ENCODE data around the gene PLD5.
"Not testable (repeated sequence)": the region's sequence is repeated elsewhere in the genome, so short reads cannot be mapped to it uniquely, and the experiment has no call there.

Gene PLD5

GRCh38 chr1:242178924-242179708 lies 345.4 kb downstream of the PLD5 start:
- peak in 10 of 56 donors; percentile 5 to 53 (median 30) for DNase-seq

- no peak for DNase-seq
Measured at GRCh38 chr1:242178436-242178835, 346.1 kb downstream of the PLD5 start.

GRCh38 chr1:242162140-242162539 lies 362.4 kb downstream of the PLD5 start:
- DNase-seq: no peak

GRCh38 chr1:242147096-242147976 lies 377.2 kb downstream of the PLD5 start:
- DNase-seq: no peak

GRCh38 chr1:242146652-242147051 lies 377.8 kb downstream of the PLD5 start:
- DNase-seq: no peak

GRCh38 chr1:242140836-242141235 lies 383.7 kb downstream of the PLD5 start:
- DNase-seq: no peak

- no peak for DNase-seq
Measured at GRCh38 chr1:242139986-242140385, 384.5 kb downstream of the PLD5 start.

- DNase-seq: no peak
Measured at GRCh38 chr1:242139442-242139841, 385.1 kb downstream of the PLD5 start.

GRCh38 chr1:242133796-242134195 lies 390.7 kb downstream of the PLD5 start:
- DNase-seq: no peak

GRCh38 chr1:242133351-242133750 lies 391.1 kb downstream of the PLD5 start:
- no peak for DNase-seq

- peak in 2 of 56 donors; percentile 9 to 10 for DNase-seq
Measured at GRCh38 chr1:242132121-242132817, 392.2 kb downstream of the PLD5 start.

GRCh38 chr1:242128951-242129502 lies 395.5 kb downstream of the PLD5 start:
- no peak for DNase-seq

GRCh38 chr1:242120432-242120831 lies 404.1 kb downstream of the PLD5 start:
- DNase-seq: no peak

GRCh38 chr1:242100921-242101320 lies 423.6 kb downstream of the PLD5 start:
- no peak for DNase-seq

- DNase-seq: not testable (repeated sequence)
Measured at GRCh38 chr1:242097283-242097682, 427.2 kb downstream of the PLD5 start.

GRCh38 chr1:242093116-242093515 lies 431.4 kb downstream of the PLD5 start:
- no peak for DNase-seq

- peak in 4 of 56 donors; percentile 3 to 19 (median 8) for DNase-seq
Measured at GRCh38 chr1:242089911-242090310, 434.6 kb downstream of the PLD5 start.

GRCh38 chr1:242088875-242089274 lies 435.6 kb downstream of the PLD5 start:
- no peak for DNase-seq

GRCh38 chr1:242086706-242087105 lies 437.8 kb downstream of the PLD5 start:
- no peak for DNase-seq

GRCh38 chr1:242086093-242086492 lies 438.4 kb downstream of the PLD5 start:
- no peak for DNase-seq

GRCh38 chr1:242083742-242084141 lies 440.8 kb downstream of the PLD5 start:
- no peak for DNase-seq
